ENCODE results near the gene ADGRG3.
A peak's percentile ranks its signal among the peaks of the same experiment; 100 is the strongest.

Gene ADGRG3

DNA sequence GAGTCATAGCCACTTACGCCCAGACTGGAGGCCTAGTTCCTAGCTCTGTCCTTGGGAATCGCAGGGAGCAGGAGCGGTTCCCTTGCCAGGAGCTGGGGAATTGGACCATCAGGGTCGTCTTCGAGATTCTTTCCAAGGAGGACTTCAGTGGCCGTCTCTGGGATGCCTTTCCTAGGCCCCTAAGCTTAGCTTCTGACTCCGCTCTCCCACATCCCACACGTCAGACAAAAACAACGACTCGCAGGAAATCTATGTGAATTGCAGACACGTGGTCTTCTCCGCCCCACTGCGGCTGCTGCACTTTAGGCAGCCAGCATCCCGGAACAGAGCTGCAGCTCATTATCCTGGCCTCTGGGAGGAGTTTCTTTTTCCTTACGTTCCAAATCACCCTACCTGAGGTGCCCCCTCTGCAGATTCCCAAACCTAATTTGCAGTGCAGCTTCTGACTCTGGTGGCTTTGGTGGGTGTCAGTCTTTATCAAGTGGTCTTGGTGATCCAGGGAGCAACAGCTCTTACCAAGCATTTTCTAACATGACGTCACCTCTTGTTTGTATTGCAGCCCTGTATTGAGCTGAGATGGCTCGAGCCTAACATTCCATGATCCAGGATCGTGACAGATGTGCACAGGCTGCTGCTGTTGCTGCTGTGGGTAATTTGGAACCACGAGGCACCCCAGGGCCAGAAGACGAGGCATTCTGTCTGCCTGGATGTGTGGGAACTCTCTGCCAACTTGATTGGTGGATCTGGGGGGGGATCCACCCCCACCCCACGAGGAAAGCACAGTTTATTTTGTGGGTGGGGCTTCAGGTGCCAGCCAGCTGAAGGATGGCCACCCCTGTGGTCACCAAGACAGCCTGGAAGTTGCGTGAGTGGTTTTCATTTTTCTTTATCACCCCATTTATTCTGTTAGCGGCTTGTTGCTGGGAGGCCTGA, 68.6 kb downstream of the ADGRG3 start:
- Histone ChIP-seq H3K9me3 (ENCODE audit: control insufficient read depth, insufficient read depth, low read depth, low read length) (no peaks in the 10 kb centered on the region), H3K27ac (ENCODE audit: extremely low read depth, low read depth, low read length) (peak overlapping the region; percentile 59), H3K4me1 (ENCODE audit: control insufficient read depth, insufficient read depth, low read length) (peaks cover 6% of the 10 kb centered on the region; the same call in 1 of the 2 replicates), H3K36me3 (ENCODE audit: control insufficient read depth in 2 of 2, insufficient read depth in 1 of 2, low read length in 2 of 2) (peaks cover 0 to 38% of the 10 kb centered on the region in 2 experiments; a peak in 1 of 3 replicates), H3K4me3 (ENCODE audit: low read depth, low read length) (peak overlapping the region; percentile 81)
- ChIA-PET POLR2A (interaction anchor here (0.9 to 2.7 kb wide), 5 partner anchors 17 to 392 kb away, joined by 3 to 8 read pairs (median 3); partner anchors contain the start of gene CFAP20), CTCF (interaction anchor here (0.6 to 1.8 kb wide), 10 partner anchors 9 to 146 kb away, joined by 3 to 11 read pairs (median 4); no protein-coding TSS in a partner anchor)
- TF ChIP-seq SETDB1 (IDR thresholded peaks at IDR 0.05; ENCODE audit: insufficient read length, low read length) (no peak), ZSCAN18 (tag by site-specific recombination; IDR thresholded peaks at IDR 0.05) (no peak), ZNF324 (tag by site-specific recombination; IDR thresholded peaks at IDR 0.05) (0 out of 2 replicates have a peak, but pooled peaks have one; percentile 20), PATZ1 (tag by site-specific recombination; IDR thresholded peaks at IDR 0.05) (peak; percentile 52), BCL6B (tag by site-specific recombination; IDR thresholded peaks at IDR 0.05) (no peak), ZNF585B (tag by site-specific recombination; IDR thresholded peaks at IDR 0.05) (no peak), ZNF157 (tag by site-specific recombination; IDR thresholded peaks at IDR 0.05) (no peak), ZNF10 (tag by site-specific recombination; IDR thresholded peaks at IDR 0.05) (no peak), ZNF549 (tag by site-specific recombination; IDR thresholded peaks at IDR 0.05) (no peak), ZNF202 (tag by site-specific recombination; IDR thresholded peaks at IDR 0.05; ENCODE audit: borderline replicate concordance) (no peak), ZEB2 (tag by site-specific recombination; IDR thresholded peaks at IDR 0.05) (no peak; the same call in 1 of the 2 replicates), ZNF121 (tag by site-specific recombination; IDR thresholded peaks at IDR 0.05) (no peak), SP7 (tag by site-specific recombination; IDR thresholded peaks at IDR 0.05) (peak; percentile 55), KLF16 (tag by site-specific recombination; IDR thresholded peaks at IDR 0.05) (0 out of 2 replicates have a peak, but pooled peaks have one; percentile 18), ZNF416 (tag by site-specific recombination; IDR thresholded peaks at IDR 0.05) (no peak), ZNF560 (tag by site-specific recombination; IDR thresholded peaks at IDR 0.05; ENCODE audit: borderline replicate concordance) (no peak), HOXD13 (CRISPR knock-in tag; IDR thresholded peaks at IDR 0.05; ENCODE audit: borderline replicate concordance) (no peak), ZFHX2 (tag by site-specific recombination; conservative IDR thresholded peaks at IDR 0.05) (no peak), TRIM28 (IDR thresholded peaks at IDR 0.05; ENCODE audit: borderline replicate concordance, low read length) (peak; percentile 37; the same call in 1 of the 2 replicates), ZBTB48 (tag by site-specific recombination; IDR thresholded peaks at IDR 0.05) (no peak; the same call in 1 of the 2 replicates)
- TF ChIP-seq, protein P1, sequence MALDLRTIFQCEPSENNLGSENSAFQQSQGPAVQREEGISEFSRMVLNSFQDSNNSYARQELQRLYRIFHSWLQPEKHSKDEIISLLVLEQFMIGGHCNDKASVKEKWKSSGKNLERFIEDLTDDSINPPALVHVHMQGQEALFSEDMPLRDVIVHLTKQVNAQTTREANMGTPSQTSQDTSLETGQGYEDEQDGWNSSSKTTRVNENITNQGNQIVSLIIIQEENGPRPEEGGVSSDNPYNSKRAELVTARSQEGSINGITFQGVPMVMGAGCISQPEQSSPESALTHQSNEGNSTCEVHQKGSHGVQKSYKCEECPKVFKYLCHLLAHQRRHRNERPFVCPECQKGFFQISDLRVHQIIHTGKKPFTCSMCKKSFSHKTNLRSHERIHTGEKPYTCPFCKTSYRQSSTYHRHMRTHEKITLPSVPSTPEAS (tag by site-specific recombination; IDR thresholded peaks at IDR 0.05) = no peak
- TF ChIP-seq, protein P2, sequence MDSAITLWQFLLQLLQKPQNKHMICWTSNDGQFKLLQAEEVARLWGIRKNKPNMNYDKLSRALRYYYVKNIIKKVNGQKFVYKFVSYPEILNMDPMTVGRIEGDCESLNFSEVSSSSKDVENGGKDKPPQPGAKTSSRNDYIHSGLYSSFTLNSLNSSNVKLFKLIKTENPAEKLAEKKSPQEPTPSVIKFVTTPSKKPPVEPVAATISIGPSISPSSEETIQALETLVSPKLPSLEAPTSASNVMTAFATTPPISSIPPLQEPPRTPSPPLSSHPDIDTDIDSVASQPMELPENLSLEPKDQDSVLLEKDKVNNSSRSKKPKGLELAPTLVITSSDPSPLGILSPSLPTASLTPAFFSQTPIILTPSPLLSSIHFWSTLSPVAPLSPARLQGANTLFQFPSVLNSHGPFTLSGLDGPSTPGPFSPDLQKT (IDR thresholded peaks at IDR 0.05; ENCODE audit: borderline replicate concordance, low read depth, low read length) = no peak
- TF ChIP-seq, protein P3, sequence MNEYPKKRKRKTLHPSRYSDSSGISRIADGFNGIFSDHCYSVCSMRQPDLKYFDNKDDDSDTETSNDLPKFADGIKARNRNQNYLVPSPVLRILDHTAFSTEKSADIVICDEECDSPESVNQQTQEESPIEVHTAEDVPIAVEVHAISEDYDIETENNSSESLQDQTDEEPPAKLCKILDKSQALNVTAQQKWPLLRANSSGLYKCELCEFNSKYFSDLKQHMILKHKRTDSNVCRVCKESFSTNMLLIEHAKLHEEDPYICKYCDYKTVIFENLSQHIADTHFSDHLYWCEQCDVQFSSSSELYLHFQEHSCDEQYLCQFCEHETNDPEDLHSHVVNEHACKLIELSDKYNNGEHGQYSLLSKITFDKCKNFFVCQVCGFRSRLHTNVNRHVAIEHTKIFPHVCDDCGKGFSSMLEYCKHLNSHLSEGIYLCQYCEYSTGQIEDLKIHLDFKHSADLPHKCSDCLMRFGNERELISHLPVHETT (tag by site-specific recombination; IDR thresholded peaks at IDR 0.05) = no peak
- TF ChIP-seq, protein P4, sequence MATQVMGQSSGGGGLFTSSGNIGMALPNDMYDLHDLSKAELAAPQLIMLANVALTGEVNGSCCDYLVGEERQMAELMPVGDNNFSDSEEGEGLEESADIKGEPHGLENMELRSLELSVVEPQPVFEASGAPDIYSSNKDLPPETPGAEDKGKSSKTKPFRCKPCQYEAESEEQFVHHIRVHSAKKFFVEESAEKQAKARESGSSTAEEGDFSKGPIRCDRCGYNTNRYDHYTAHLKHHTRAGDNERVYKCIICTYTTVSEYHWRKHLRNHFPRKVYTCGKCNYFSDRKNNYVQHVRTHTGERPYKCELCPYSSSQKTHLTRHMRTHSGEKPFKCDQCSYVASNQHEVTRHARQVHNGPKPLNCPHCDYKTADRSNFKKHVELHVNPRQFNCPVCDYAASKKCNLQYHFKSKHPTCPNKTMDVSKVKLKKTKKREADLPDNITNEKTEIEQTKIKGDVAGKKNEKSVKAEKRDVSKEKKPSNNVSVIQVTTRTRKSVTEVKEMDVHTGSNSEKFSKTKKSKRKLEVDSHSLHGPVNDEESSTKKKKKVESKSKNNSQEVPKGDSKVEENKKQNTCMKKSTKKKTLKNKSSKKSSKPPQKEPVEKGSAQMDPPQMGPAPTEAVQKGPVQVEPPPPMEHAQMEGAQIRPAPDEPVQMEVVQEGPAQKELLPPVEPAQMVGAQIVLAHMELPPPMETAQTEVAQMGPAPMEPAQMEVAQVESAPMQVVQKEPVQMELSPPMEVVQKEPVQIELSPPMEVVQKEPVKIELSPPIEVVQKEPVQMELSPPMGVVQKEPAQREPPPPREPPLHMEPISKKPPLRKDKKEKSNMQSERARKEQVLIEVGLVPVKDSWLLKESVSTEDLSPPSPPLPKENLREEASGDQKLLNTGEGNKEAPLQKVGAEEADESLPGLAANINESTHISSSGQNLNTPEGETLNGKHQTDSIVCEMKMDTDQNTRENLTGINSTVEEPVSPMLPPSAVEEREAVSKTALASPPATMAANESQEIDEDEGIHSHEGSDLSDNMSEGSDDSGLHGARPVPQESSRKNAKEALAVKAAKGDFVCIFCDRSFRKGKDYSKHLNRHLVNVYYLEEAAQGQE (tag by site-specific recombination; IDR thresholded peaks at IDR 0.05) = no peak
